MM.1S (cell line): ENCODE results near the gene CLASP1.
"Not testable (repeated sequence)": the region's sequence is repeated elsewhere in the genome, so short reads cannot be mapped to it uniquely, and the experiment has no call there.

Experiments
- CTCF ChIP-seq: fragments of 300-600 bp; sonication (generic); IDR thresholded peaks from 2 replicates; pipeline ENCODE4 v1.5.1; 2016; ENCODE audit warnings: antibody characterized with exemption, low read length, mixed read lengths
- EZH2 ChIP-seq: fragments of 300-600 bp; sonication (generic); optimal IDR thresholded peaks from 2 replicates; pipeline ENCODE3; 2017; ENCODE audit warnings: low read depth, mild to moderate bottlenecking, antibody characterized with exemption, low read length, mixed read lengths
- EZH2phosphoT487 ChIP-seq: fragments of 300-600 bp; sonication (generic); IDR thresholded peaks from 2 replicates; pipeline ENCODE4 v1.6.1; 2018; ENCODE audit warnings: antibody characterized with exemption, low read length

GRCh38 chr2:121611048-121611649 is 38.1 kb downstream of the CLASP1 start:
- not testable (repeated sequence) for TF ChIP-seq CTCF, EZH2phosphoT487, EZH2
